ENCODE results near the gene DOK3. TPM values are rescaled to one million over a fixed set of nuclear protein-coding genes. Genes with fewer than 3 reads are reported as not detected.

Gene DOK3
- total and polyA plus RNA-seq, 10 of the 15 experiments (the other 5 are each of a cell fraction or from before 2014, with no cell fraction given), result 6.6 to 107 (median 52.1) TPM

- H4K20me1 ChIP-seq (ENCODE audit: control insufficient read depth, insufficient read depth), result no peaks in the 10 kb centered on the region
- H3K9me3 ChIP-seq (replicated peaks; ENCODE audit: control insufficient read depth, insufficient read depth, low read length), result no peaks in the 10 kb centered on the region
- no peak overlapping the region for H3K4me2 ChIP-seq (ENCODE audit: control insufficient read depth, insufficient read depth)
- H3K9ac ChIP-seq (ENCODE audit: control insufficient read depth, insufficient read depth, low read length), result no peak overlapping the region
- no peak for TF ChIP-seq ZNF384 (IDR thresholded peaks at IDR 0.05; ENCODE audit: borderline replicate concordance, low read depth, low read length)
- TF ChIP-seq BCL3 (IDR thresholded peaks at IDR 0.05; ENCODE audit: borderline replicate concordance, insufficient read depth, low read depth, low read length, poor library complexity, severe bottlenecking), result no peak
- TF ChIP-seq TCF7 (IDR thresholded peaks at IDR 0.05; ENCODE audit: borderline replicate concordance), result no peak
- TF ChIP-seq EED (IDR thresholded peaks at IDR 0.05; ENCODE audit: low read depth), result no peak
- no peak for TF ChIP-seq ZZZ3 (IDR thresholded peaks at IDR 0.05; ENCODE audit: control insufficient read depth, insufficient read length, low read depth)
- TF ChIP-seq, protein P1, sequence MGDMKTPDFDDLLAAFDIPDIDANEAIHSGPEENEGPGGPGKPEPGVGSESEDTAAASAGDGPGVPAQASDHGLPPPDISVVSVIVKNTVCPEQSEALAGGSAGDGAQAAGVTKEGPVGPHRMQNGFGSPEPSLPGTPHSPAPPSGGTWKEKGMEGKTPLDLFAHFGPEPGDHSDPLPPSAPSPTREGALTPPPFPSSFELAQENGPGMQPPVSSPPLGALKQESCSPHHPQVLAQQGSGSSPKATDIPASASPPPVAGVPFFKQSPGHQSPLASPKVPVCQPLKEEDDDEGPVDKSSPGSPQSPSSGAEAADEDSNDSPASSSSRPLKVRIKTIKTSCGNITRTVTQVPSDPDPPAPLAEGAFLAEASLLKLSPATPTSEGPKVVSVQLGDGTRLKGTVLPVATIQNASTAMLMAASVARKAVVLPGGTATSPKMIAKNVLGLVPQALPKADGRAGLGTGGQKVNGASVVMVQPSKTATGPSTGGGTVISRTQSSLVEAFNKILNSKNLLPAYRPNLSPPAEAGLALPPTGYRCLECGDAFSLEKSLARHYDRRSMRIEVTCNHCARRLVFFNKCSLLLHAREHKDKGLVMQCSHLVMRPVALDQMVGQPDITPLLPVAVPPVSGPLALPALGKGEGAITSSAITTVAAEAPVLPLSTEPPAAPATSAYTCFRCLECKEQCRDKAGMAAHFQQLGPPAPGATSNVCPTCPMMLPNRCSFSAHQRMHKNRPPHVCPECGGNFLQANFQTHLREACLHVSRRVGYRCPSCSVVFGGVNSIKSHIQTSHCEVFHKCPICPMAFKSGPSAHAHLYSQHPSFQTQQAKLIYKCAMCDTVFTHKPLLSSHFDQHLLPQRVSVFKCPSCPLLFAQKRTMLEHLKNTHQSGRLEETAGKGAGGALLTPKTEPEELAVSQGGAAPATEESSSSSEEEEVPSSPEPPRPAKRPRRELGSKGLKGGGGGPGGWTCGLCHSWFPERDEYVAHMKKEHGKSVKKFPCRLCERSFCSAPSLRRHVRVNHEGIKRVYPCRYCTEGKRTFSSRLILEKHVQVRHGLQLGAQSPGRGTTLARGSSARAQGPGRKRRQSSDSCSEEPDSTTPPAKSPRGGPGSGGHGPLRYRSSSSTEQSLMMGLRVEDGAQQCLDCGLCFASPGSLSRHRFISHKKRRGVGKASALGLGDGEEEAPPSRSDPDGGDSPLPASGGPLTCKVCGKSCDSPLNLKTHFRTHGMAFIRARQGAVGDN (IDR thresholded peaks at IDR 0.05), result no peak
- TF ChIP-seq, protein P2, sequence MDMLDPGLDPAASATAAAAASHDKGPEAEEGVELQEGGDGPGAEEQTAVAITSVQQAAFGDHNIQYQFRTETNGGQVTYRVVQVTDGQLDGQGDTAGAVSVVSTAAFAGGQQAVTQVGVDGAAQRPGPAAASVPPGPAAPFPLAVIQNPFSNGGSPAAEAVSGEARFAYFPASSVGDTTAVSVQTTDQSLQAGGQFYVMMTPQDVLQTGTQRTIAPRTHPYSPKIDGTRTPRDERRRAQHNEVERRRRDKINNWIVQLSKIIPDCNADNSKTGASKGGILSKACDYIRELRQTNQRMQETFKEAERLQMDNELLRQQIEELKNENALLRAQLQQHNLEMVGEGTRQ (IDR thresholded peaks at IDR 0.05; ENCODE audit: borderline replicate concordance, low read depth, low read length), result no peak
- POLR2A ChIA-PET, result no interaction called here
- no peaks in the 10 kb centered on the region for H3K27me3 ChIP-seq (replicated peaks in 1 of 2; ENCODE audit: control insufficient read depth in 2 of 2, insufficient read depth in 2 of 2, low read length in 1 of 2)
- in situ Hi-C loops (cut with MboI), result no loop called here
- no peaks in the 10 kb centered on the region for H3K36me3 ChIP-seq (ENCODE audit: control insufficient read depth in 2 of 2, insufficient read depth in 2 of 2, low read length in 1 of 2)
- H3K4me3 ChIP-seq, result no peak overlapping the region
- ATAC-seq, result no peak
- SMC1A ChIA-PET (ENCODE audit: uncharacterized antibody, unreplicated experiment), result interaction anchor here (1.0 to 1.1 kb wide), 2 partner anchors 9 to 11 kb away, joined by 4 read pairs; no protein-coding TSS in a partner anchor
- DNase-seq (ENCODE audit: low read depth, low spot score), result no peak
- H3K79me2 ChIP-seq (ENCODE audit: control insufficient read depth, insufficient read depth, low read length), result peaks cover 4% of the 10 kb centered on the region; the same call in 1 of the 2 replicates
- no peak for FAIRE-seq
- no peak overlapping the region for H3K27ac ChIP-seq (ENCODE audit: control insufficient read depth, insufficient read depth)
- no peak overlapping the region for H2AFZ ChIP-seq (ENCODE audit: control insufficient read depth, low read depth, low read length)
- H3K4me1 ChIP-seq (ENCODE audit: control insufficient read depth, insufficient read depth, low read length), result peaks cover 3% of the 10 kb centered on the region; the same call in 1 of the 2 replicates
- CTCF ChIA-PET, result interaction anchor here (0.7 to 1.1 kb wide), 2 partner anchors 13 to 14 kb away, joined by 3 to 4 read pairs; no protein-coding TSS in a partner anchor
- RAD21 ChIA-PET (ENCODE audit: unreplicated experiment), result no interaction called here
- no TSS peak for BruUV-seq (replicated peaks)
- 19% methylated on average over 2 of the region's 2 CpGs for WGBS (ENCODE audit: insufficient coverage, insufficient replicate concordance, low lambda C conversion rate, missing lambda C conversion rate)
- intact Hi-C loops (cut with micrococcal nuclease; ENCODE audit: unreplicated experiment), result no loop called here
Measured at GRCh38 chr5:177468329-177468684, 41.3 kb downstream of the DOK3 start.

All from GM12878 (cell line).